ENCODE measurements around the gene ETV3L.

Gene ETV3L

GRCh38 chr1:157137408-157138219 is 38.0 kb upstream of the ETV3L start:
- Histone ChIP-seq H3K9me2 (replicated peaks; ENCODE audit: control insufficient read depth, low read length) (no peaks in the 10 kb centered on the region), H3K36me3 (ENCODE audit: control insufficient read depth, low read length) (peaks cover 45% of the 10 kb centered on the region), H3K27ac (ENCODE audit: low read depth, low read length) (peak overlapping the region; percentile 50), H3K4me1 (ENCODE audit: control insufficient read depth, low read length) (peaks cover 19% of the 10 kb centered on the region), H3F3A (ENCODE audit: control insufficient read depth, insufficient read depth) (peaks cover 15% of the 10 kb centered on the region), H3K27me3 (ENCODE audit: control insufficient read depth, low read length) (no peaks in the 10 kb centered on the region), H3K9me3 (ENCODE audit: control insufficient read depth, insufficient read depth, low read length) (no peaks in the 10 kb centered on the region), H4K20me1 (ENCODE audit: control insufficient read depth, insufficient read depth, low read depth, low read length) (peaks cover 12% of the 10 kb centered on the region; the same call in 1 of the 2 replicates), H3K4me2 (ENCODE audit: low read length) (peak overlapping the region; percentile 84), H3K79me2 (ENCODE audit: control insufficient read depth, low read length) (peaks cover 31% of the 10 kb centered on the region), H3K4me3 (ENCODE audit: low read length) (peak overlapping the region; percentile 88)
- no peak for TF ChIP-seq EZH2phosphoT487 (IDR thresholded peaks at IDR 0.05; ENCODE audit: borderline replicate concordance, low read length)
- TF ChIP-seq, protein P1, sequence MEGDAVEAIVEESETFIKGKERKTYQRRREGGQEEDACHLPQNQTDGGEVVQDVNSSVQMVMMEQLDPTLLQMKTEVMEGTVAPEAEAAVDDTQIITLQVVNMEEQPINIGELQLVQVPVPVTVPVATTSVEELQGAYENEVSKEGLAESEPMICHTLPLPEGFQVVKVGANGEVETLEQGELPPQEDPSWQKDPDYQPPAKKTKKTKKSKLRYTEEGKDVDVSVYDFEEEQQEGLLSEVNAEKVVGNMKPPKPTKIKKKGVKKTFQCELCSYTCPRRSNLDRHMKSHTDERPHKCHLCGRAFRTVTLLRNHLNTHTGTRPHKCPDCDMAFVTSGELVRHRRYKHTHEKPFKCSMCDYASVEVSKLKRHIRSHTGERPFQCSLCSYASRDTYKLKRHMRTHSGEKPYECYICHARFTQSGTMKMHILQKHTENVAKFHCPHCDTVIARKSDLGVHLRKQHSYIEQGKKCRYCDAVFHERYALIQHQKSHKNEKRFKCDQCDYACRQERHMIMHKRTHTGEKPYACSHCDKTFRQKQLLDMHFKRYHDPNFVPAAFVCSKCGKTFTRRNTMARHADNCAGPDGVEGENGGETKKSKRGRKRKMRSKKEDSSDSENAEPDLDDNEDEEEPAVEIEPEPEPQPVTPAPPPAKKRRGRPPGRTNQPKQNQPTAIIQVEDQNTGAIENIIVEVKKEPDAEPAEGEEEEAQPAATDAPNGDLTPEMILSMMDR (IDR thresholded peaks at IDR 0.05; ENCODE audit: low read depth, low read length, poor library complexity, severe bottlenecking) = no peak

GRCh38 chr1:157137046-157137407 is 37.4 kb upstream of the ETV3L start:
- Histone ChIP-seq H4K20me1 (ENCODE audit: control insufficient read depth, insufficient read depth, low read depth, low read length) (peaks cover 12% of the 10 kb centered on the region; the same call in 1 of the 2 replicates), H3K9me3 (ENCODE audit: control insufficient read depth, insufficient read depth, low read length) (no peaks in the 10 kb centered on the region), H3F3A (ENCODE audit: control insufficient read depth, insufficient read depth) (peaks cover 15% of the 10 kb centered on the region), H3K27ac (ENCODE audit: low read depth, low read length) (no peak overlapping the region), H3K79me2 (ENCODE audit: control insufficient read depth, low read length) (peaks cover 31% of the 10 kb centered on the region), H3K9me2 (replicated peaks; ENCODE audit: control insufficient read depth, low read length) (no peaks in the 10 kb centered on the region), H3K4me3 (ENCODE audit: low read length) (peak overlapping the region; percentile 88), H3K4me2 (ENCODE audit: low read length) (peak overlapping the region; percentile 84), H3K4me1 (ENCODE audit: control insufficient read depth, low read length) (peaks cover 19% of the 10 kb centered on the region), H3K27me3 (ENCODE audit: control insufficient read depth, low read length) (no peaks in the 10 kb centered on the region), H3K36me3 (ENCODE audit: control insufficient read depth, low read length) (peaks cover 50% of the 10 kb centered on the region)
- no peak for TF ChIP-seq EZH2phosphoT487 (IDR thresholded peaks at IDR 0.05; ENCODE audit: borderline replicate concordance, low read length)
- TF ChIP-seq, protein P1 (IDR thresholded peaks at IDR 0.05; ENCODE audit: low read depth, low read length, poor library complexity, severe bottlenecking) = no peak

DNA sequence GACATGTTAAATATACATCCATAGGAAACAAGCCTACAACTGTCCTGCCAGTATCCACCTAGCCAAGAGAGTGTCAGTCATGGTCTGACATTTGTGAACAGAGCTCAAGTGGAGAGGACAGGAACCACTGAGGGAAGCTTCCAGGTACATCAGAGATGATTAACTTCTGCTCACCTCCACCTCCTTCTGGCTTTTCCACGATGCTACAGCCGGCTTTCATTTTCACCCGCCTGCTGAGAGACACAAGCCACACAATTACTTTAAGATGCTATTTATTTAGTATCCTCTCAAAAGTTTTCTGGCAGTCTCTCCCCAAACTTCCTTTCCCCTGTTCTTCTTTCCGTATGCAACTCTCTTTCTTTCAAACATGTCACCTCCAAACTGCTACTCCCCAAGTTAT is 36.5 kb upstream of the ETV3L start:
- TF ChIP-seq, protein P1 (IDR thresholded peaks at IDR 0.05; ENCODE audit: low read depth, low read length, poor library complexity, severe bottlenecking) = no peak
- TF ChIP-seq EZH2phosphoT487 (IDR thresholded peaks at IDR 0.05; ENCODE audit: borderline replicate concordance, low read length) = no peak
- peaks cover 31% of the 10 kb centered on the region for H3K79me2 ChIP-seq (ENCODE audit: control insufficient read depth, low read length)

More for the DNA sequence above, 36.5 kb upstream of the ETV3L start:
- no peaks in the 10 kb centered on the region for H3K27me3 ChIP-seq (ENCODE audit: control insufficient read depth, low read length)
- no peaks in the 10 kb centered on the region for H3K9me3 ChIP-seq (ENCODE audit: control insufficient read depth, insufficient read depth, low read length)
- peaks cover 15% of the 10 kb centered on the region for H3F3A ChIP-seq (ENCODE audit: control insufficient read depth, insufficient read depth)
- H3K4me3 ChIP-seq (ENCODE audit: low read length) = peak overlapping the region; percentile 88; the same call in 1 of the 2 replicates
- peaks cover 59% of the 10 kb centered on the region for H3K36me3 ChIP-seq (ENCODE audit: control insufficient read depth, low read length)
- H3K4me1 ChIP-seq (ENCODE audit: control insufficient read depth, low read length) = peaks cover 19% of the 10 kb centered on the region
- H3K9me2 ChIP-seq (replicated peaks; ENCODE audit: control insufficient read depth, low read length) = no peaks in the 10 kb centered on the region
- H3K4me2 ChIP-seq (ENCODE audit: low read length) = peak overlapping the region; percentile 84
- peaks cover 12% of the 10 kb centered on the region; the same call in 1 of the 2 replicates for H4K20me1 ChIP-seq (ENCODE audit: control insufficient read depth, insufficient read depth, low read depth, low read length)
- H3K27ac ChIP-seq (ENCODE audit: low read depth, low read length) = no peak overlapping the region

All from DOHH2 (cell line).